Epithelial cell of prostate (primary cell): ENCODE measurements around the gene THSD4.
A peak's percentile ranks its signal among the peaks of the same experiment; 100 is the strongest.

Experiments used
- DNase-seq: peaks from one replicate; pipeline ENCODE4 v3.0.0-alpha.2; 2011; ENCODE audit warnings: low read depth, low spot score
- H3K27ac ChIP-seq: fragments of 450-650 bp; 2 replicates; pipeline ENCODE4 v1.5.1; 2017; ENCODE audit warnings: mild to moderate bottlenecking

Gene THSD4

DNA sequence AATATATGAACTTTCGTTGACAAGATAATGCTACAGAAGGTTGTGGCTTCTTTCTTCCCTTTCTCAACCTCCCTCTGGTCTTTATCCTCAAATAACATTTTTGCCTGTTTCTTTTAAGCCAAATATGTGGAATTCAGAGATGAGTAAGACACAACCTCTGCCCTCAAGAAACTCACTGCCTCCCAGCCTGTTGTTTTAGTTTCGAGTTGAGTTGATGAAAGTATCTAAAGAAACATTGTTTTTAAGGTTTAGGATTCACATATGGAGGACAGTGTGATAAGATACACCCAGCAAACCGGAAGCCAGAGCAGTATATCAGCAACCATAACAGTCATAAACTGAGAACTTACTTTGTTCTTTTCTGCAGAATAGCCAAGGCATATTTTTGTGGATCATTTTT lies 218.6 kb downstream of the THSD4 start:
- H3K27ac ChIP-seq: no peak overlapping the region
- DNase-seq: no peak

DNA sequence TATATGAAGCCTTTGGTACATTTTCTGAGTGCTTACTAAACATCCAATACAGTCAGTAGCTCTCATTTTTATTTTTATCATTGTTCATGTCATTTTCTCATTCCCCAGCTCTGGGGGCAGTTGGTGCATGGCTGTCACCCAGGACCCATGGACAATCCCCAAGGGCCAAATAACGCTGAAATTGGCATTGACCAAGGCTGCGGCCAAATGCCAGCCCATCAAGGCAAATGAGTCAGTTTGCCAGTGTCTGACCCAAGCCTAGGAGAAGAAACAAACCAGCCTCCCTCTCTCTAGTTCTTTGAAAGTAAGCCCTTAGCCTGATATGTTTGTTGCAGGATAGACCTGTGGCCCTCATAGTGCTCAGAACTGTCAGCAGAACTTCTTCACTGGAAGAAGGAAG lies 219.2 kb downstream of the THSD4 start:
- no peak for DNase-seq
- H3K27ac ChIP-seq: no peak overlapping the region

DNA sequence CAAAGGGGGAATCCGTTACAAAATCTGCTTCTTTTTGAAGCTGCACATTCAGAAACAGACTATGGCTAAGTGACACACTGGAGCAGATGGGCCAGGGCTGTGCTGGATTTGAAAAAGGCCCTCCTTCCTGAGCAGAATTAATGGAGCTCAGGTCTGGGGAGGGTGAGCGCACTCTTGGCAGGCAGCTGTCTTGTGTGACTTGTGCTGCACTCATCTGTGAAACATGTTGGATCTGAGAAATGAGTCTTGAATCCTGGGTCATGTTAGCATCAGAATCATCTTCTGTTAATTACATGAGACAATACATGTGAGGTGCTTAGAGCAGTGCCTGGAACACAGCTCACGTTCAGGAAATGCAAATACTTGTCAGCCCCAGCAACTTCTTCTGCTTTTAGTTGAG lies 219.6 kb downstream of the THSD4 start:
- no peak for DNase-seq
- H3K27ac ChIP-seq: no peak overlapping the region

DNA sequence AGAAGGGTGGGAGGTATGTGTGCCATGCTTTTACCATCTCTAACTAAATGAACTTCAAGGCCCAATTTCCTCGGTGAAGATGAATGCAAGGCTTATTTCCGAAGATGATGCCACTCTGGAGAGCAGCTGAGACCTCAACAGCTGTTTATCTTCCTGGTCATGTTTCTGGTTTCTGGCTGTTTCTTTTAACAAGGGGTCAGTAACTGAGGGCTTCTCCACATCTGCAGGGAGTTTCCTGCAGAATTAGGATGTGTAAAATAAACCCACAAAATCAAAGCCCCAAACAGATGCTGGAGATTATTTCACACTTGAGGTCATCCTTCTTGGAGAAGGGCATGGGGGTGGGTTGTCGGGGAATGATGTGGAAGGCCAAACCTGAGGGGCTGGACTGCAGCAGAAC lies 220.3 kb downstream of the THSD4 start:
- DNase-seq: no peak
- H3K27ac ChIP-seq: no peak overlapping the region

DNA sequence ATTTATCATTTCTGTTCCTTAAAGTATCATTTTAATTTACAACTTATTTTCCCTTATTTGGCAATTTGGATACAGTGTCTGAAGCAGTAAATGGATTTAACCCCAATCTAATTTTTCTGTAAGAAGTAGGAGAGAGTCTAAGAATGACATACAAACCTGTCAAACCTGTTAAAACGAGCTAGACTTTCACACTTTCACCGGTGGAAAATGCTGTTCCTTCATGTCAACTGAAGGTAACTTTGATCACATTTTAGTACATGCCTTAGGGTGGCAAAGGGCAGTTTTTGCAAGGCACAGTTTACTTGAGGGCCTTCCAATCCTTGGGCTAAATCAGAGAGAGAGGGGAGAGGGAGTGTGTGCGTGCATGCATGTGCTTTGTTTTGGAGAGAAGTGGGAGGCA lies 221.4 kb downstream of the THSD4 start:
- peak overlapping the region; percentile 79 for H3K27ac ChIP-seq

DNA sequence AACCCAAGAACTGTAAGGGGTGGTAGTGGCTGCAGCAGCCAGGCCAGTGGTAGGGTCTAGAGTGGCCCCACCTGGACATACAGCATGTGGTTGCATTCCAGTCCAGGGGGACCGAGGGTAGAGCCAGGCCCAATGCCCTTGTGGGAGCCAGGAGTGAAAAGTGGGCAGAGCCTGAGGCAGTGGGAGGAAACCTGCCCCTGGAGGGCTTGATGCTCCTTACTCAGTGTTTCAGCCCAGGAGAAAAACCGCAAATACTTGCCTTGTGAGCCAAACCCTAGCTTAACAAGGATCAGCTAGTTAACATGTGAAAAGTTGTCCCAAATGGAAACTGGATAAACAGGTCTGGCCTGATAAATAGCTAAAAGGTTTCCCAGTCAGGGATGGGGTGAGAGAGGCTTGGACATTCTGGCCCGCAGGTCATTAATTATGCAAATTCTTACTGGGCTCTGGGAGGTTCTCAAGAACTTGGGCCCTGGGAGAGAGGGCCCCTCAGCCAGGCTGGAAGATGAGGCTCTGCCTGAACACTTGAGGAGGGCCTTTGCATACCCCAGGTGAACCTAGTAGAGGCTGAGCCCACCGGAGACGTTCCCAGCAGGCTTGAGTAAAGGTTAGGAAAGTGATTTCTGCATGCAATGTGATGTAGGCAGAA lies 222.1 kb downstream of the THSD4 start:
- peak overlapping the region; percentile 79 for H3K27ac ChIP-seq
- peak; percentile 92 for DNase-seq

More for the DNA sequence above, 221.4 kb downstream of the THSD4 start:
- no peak for DNase-seq

DNA sequence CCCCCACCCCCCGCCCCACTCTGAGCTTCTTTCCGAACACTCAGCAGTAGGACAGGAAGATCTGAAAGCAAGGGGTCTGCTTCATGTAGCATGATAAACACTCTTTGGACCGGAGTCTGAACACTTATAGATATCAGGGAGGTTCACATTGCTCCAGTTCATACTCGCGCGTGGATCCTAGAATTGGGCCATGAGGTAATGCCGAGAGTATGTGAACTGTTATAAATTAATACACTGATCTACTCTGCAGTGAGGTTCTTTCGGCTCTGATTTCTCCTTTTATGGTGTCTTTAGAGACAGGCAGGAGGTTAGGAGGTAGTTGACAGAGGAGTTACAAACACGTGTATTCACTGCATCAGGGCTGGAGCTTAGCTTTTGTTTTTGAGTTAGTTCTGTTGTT lies 223.0 kb downstream of the THSD4 start:
- DNase-seq: no peak
- H3K27ac ChIP-seq: peak overlapping the region; percentile 79

DNA sequence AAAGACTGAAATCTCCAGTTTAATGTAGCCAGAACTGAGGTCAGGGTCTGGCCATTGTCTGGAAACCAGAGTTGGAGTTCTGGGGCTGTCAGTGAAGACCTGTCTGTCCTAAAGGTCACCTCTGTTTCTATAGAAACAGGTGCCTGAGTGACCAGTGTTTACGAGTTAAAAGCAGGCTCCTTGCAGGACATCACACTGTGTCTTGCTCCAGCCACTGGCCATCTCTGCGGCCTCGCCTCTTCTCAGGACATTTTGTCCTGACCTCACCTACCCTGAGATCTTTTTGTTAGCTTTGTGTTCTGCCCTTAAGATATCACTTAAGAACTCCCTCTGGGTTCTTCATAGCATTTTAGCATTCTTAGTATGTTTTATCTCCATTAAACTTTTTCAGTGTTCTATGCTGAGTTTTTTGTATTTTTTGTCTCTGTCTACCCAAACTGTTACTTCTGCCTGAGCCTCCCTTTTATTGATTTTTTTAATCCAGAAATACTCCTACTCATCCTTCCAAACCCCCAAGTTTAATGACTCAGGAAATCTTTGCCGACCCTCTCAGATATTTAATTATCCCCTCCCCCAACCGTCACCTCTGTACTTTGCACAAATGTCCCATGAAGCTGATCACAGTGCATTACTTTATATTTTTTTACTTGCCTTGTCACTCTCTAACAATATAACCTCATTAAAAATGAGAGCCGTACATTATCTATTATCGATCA lies 223.7 kb downstream of the THSD4 start:
- DNase-seq: no peak
- H3K27ac ChIP-seq: no peak overlapping the region

DNA sequence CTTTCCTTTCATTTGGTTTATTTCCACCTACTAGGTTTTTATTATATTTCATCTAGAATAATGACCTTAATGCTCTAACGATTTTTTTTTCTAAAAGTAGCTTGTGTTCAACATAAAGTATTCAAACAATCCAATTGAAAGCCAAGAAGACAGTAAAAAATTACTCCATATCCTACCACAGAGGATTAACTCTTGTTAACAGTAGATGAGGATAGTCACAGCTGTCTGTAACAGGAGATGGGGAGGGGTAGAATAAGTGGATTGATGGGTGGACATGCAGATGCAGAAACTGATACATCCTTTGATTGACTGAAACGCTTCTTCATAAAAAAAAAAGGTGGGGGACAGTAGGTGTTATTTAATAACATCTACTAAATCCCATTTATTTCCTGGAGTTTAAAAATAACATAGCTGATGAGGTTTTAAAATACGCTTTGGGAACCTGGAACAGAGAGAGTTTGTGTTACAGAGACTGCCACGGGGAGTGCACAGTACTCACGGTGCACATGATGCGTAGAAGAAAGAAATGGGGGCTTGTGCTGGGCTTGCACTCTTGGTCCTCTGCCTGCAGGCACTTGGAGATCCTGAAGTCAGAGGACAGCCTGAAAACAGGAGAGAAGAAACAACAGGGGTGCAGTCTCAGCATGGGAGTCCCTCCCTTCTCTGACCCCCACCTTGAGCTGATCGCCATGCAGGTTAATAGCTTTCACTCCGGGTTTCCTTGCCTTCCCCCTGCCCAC lies 226.7 kb downstream of the THSD4 start:
- no peak overlapping the region for H3K27ac ChIP-seq
- no peak for DNase-seq

DNA sequence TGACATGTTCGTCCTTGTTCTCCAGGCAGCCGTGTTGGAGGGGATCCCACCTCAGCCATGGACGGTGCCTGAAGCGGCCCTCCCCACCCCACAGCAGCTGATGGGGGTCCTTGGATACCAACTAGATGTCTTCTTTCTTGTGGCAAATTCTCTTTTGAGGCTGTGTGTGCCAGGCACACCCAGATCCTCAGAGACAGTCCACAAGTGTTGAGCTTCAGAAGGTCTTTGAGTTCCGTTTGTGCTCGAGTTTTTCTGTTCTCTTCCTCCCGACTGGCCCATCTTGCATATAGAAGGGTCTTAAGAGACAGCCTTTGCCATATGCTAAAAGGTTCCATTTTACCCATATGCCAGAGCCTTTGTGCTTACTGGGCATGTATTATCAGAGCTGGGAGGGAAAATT lies 227.4 kb downstream of the THSD4 start:
- no peak overlapping the region for H3K27ac ChIP-seq
- no peak for DNase-seq

DNA sequence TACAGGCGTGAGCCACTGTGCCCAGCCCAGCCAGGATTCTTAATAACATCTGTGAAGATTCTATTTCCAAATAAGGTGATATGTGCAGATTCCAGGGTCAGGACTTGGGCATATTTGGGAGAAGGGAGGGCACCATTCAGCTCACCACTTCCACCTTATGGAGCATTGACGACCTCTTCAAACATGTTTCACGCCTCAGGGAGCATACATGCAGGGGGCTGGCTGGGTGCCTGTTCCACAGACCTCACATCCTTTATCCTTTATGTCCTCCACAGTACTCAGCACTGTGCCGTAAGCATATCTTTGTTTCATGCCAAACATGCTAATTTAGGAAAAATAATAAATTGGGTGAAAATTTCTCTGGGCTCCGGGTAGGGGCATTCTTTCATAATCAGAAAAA lies 229.0 kb downstream of the THSD4 start:
- DNase-seq: no peak
- no peak overlapping the region for H3K27ac ChIP-seq

DNA sequence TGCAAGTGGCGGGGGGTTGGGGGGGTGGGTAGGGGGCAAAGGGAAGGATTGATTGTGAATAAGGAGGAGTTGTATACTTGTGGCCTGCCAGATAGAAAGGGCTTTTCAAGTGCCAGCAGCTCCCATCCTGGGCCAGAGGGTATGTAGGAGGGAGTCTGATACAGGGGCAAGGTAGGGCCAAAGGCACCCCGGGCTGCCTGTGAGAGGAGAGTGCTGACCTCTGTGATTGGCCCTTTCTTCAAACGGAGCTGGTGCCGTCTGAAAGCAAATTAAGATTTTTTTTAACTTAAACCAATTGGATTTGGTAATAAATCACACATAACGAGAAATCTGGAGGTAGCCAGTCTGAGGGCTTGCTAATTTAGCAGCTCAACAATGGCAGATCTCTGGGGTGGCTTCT lies 229.9 kb downstream of the THSD4 start:
- DNase-seq: no peak
- H3K27ac ChIP-seq: no peak overlapping the region

DNA sequence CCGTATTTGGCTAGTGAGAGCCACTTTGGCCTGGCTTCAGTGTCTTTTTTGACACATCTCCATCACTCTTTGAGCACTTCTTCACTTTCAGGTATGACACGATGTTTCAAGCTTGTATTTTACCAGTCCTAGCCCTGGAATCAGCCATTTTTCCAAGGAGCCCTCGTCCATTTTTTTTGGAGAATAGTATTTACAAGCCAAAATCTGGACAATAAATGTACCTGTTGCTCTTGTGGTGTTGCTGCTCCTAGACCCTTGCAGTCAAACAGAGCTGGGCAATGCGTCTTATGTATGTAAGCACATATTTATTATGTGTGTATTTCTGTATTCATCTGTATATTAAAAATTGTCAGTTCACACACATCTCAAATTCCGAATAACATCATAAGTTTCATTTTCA lies 231.2 kb downstream of the THSD4 start:
- H3K27ac ChIP-seq: no peak overlapping the region
- no peak for DNase-seq

DNA sequence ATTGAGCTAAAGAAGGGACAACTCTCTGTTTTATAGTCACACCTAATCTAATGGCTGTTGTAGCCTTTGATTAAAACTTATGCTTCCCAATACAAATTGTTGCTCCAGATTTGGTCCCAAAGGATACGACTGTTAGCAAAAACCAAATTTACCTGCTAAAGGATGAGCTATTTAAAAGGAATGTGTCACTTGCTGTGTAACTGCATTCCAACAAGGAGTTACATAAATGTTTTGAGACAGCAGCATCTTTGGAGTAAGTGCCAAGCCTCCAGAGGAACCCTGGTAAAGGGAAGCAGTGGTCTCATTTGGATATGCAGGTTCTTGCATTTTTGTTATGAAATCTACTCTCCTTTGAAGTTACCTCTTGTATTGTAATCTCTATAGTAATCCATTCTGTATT lies 233.3 kb downstream of the THSD4 start:
- no peak overlapping the region for H3K27ac ChIP-seq
- no peak for DNase-seq

DNA sequence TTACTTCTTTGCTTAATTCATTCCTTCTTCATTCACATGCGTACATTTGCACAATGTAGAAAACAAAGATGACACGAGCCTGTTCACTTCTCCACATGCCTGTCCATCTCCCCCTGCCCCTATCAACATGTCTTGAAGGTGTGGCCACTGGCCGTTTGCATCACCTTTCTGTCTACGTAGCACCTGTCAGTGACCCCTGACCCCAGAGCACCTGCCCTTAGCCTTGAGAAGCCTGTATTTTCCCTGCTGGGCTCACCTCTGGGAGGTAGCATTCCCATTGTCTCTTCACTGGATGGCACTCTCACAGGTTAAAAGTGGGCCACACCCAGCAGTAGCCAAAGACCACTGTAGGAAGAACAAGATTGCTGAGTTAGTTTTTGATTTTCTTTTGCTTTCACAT lies 234.1 kb downstream of the THSD4 start:
- no peak for DNase-seq

DNA sequence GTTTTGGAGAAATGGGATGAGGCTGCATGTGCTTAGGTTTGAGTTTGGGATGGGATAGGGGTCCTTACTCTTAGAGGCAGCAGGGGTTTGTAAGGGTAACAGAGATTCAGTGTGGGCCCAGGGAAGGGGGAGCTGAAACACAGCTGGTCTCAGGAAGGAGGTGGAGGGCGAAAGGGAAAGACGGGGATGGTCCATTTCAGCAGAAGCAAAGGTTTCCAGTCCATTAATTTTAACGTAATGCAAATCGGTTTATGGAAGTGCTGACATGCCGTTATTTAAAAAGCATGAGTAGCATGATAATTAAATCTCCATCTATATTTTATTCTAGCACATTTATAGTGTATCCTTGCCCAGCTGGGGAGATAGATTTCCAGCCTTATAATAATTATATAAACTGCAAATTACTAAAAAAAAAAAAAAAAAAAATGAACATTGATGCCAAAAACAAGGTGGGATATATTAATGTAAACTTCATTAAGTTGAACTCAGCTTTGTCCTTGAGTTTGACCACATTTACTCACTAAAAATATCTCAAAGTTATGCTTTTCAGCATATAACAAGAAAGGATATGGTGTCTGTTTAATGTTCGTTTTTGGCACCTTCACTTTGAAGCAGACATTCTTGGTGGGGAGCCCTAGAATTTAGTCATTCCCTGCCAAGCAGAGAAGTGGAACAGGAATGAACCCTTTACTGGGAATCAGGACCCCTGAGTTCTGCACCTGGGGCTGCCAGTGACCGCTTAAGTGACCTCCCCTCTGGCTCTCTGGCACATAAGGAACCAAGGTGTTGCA lies 234.7 kb downstream of the THSD4 start:
- no peak for DNase-seq
- no peak overlapping the region for H3K27ac ChIP-seq

More for the DNA sequence above, 234.1 kb downstream of the THSD4 start:
- no peak overlapping the region for H3K27ac ChIP-seq

DNA sequence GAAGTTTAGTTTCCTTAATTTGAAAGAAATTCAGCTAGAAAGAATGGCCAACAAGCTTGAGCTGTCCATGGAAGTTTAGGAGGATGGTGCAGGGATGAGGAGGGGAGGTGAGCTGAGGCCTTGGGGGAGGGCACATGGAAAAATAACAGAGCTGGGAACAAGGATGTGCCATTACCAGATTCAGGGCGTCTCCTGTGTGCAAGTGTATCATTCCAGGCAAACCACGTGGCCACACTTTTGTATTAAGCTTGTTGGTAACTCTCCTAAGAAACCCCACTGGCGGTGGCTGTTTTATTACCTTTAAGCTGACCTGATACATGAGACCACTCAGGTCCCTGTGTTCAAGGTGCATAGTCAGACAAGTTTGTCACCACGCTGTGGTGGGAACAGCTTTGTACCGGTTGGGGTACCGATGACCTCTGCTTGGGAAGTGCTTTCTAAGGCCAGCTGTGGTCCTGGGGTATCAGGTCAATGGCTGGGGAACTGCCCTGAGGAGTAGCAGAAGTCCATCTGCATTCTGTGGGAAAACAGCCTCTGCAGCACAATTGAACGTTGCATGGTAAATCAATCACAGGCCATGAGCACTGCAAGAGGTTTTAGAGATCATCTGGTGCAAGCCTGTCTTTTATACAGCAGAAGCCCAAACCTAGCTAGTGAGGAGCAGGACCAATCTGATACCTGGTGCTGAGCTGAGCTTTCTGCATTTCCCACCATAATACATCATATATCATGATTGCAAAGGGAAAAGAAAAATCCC lies 235.5 kb downstream of the THSD4 start:
- H3K27ac ChIP-seq: no peak overlapping the region
- no peak for DNase-seq

DNA sequence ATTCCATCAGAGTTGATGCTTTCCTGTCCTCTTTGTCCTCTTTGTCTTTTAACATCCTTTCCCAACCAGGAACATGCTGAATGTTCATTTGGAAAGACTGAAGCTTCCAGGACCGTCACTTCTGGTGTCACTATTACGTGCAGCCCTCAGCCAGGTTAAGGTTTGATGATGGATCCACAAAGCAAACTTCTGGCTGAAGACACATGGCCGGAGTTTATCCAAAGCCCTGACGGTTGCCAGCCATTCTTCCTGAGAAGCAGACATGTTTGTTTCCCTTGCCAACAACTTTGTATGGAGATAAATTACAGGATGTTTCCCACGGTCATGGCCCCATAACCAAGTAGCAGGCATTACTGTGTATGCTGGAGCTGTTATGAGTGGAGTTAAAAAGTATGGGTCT lies 236.9 kb downstream of the THSD4 start:
- no peak for DNase-seq
- no peak overlapping the region for H3K27ac ChIP-seq

DNA sequence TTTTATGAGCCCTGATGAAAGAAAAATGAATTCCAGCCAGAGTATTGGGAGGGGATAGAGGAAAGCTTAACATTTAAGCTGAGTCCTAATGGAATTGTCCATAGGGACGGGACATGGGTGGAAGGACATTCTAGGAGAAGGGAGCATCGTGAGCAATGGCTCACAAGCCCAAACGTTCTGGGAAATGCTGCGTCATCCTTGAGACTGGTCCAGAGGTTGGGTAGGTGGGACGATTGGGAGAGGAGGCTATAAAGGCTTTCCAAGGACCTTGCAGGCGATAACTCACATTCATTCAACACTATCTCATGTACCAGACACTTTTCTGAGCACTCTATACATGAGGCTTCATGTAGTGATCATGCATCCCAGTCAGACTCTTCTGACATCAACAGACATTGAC lies 237.5 kb downstream of the THSD4 start:
- DNase-seq: no peak
- peak overlapping the region; percentile 31 for H3K27ac ChIP-seq

DNA sequence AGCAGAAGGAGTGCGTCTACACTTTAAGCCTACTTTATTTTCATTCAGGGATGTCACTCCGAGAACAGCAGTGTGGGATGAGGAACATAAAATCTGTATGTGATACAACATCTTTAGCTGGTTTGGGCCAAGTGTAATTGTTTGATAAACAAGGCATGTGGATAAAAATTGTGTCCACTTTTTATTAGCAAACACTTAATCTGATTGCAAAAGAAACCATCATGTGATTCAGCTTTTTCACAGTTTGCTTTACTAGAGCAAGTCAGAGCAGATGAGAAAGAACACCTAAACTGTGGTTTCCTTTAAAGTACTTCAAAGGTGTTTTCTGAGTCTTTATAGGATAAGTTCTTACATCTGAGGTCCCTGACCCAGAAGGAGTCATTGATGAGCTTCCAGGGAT lies 237.9 kb downstream of the THSD4 start:
- DNase-seq: no peak
- H3K27ac ChIP-seq: peak overlapping the region; percentile 31
